Vagina (tissue), 2 donors: ENCODE results near the gene ANO6. TPM values are rescaled to one million over a fixed set of nuclear protein-coding genes. Genes with fewer than 3 reads are reported as not detected.

ENCODE experiments used
- DNase-seq, 2 donors: peaks; one replicate each; pipeline ENCODE4 v3.0.0-alpha.2; 2017; ENCODE audit errors: extremely low spot score in 2 of 2
- H3K27ac ChIP-seq: fragments of 200-600 bp; sonication (generic); one replicate; pipeline ENCODE4 v1.5.1; 2019
- H3K27me3 ChIP-seq: fragments of 200-600 bp; sonication (generic); one replicate; pipeline ENCODE4 v1.5.1; 2019
- H3K36me3 ChIP-seq, 2 donors: fragments of 200-600 bp; sonication (generic); one replicate each; pipeline ENCODE4 v1.5.1; 2017 to 2019
- H3K4me1 ChIP-seq: fragments of 200-600 bp; sonication (generic); one replicate; pipeline ENCODE4 v1.5.1; 2019
- H3K4me3 ChIP-seq, 2 donors: fragments of 200-600 bp; sonication (generic); 1 replicate in 1 of 2; 2 replicates in 1 of 2; pipeline ENCODE4 v1.5.1; 2016 to 2019
- H3K9me3 ChIP-seq: fragments of 200-600 bp; sonication (generic); one replicate; pipeline ENCODE4 v1.5.1; 2019
- CTCF ChIP-seq, 3 experiments: fragments of 450-650 bp in 2 of 3; fragments of 200-600 bp in 1 of 3; sonication (generic) in 1 of 3; IDR thresholded peaks; one replicate each; pipeline ENCODE4 v1.5.1; 2017 to 2019; ENCODE audit warnings: antibody characterized with exemption in 3 of 3, mild to moderate bottlenecking in 2 of 3, moderate library complexity in 2 of 3
- POLR2A ChIP-seq, 2 donors: fragments of 450-650 bp; IDR thresholded peaks; one replicate each; pipeline ENCODE4 v1.6.1; 2017; ENCODE audit warnings: antibody characterized with exemption in 2 of 2, mild to moderate bottlenecking in 2 of 2, moderate library complexity in 2 of 2
- POLR2AphosphoS5 ChIP-seq, 2 donors: sonication (generic); formaldehyde crosslinking; IDR thresholded peaks; one replicate each; pipeline ENCODE4 v1.9.0; 2017; ENCODE audit warnings: antibody characterized with exemption in 2 of 2, mild to moderate bottlenecking in 2 of 2, low read depth in 1 of 2; ENCODE audit not compliant: insufficient read depth in 1 of 2
- intact Hi-C: fragments of 100-400 bp; cut with DNase I; formaldehyde crosslinking; loops from one replicate; pipeline ENCODE4 v1.15.1; 2023
- total RNA-seq: library from RNA; depleted of rRNA; stranded (reverse); fragments of >200 nt; gene quantifications from one replicate; pipeline ENCODE4 v1.2.3, GENCODE V29; 2016

Gene ANO6
- total RNA-seq, 1 donor from 2014 or later = 48.4 TPM

GRCh38 chr12:45298721-45299692 lies 83.1 kb downstream of the ANO6 start:
- Histone ChIP-seq H3K27me3 (no peaks in the 10 kb centered on the region), H3K27ac (no peak overlapping the region), H3K4me1 (peaks cover 29% of the 10 kb centered on the region), H3K36me3 (no peaks in the 10 kb centered on the region), H3K9me3 (no peaks in the 10 kb centered on the region), H3K4me3 (no peak overlapping the region)
- intact Hi-C loops = no loop called here
- no peak for DNase-seq
- TF ChIP-seq POLR2A (IDR thresholded peaks at IDR 0.05) (no peak), CTCF (IDR thresholded peaks at IDR 0.05) (no peak), POLR2AphosphoS5 (IDR thresholded peaks at IDR 0.05; ENCODE audit: insufficient read depth in 1 of 2, low read depth in 1 of 2) (peak in 1 of 2 donors; percentile 44)

GRCh38 chr12:45302621-45303369 lies 86.9 kb downstream of the ANO6 start:
- Histone ChIP-seq H3K27ac (no peak overlapping the region), H3K27me3 (no peaks in the 10 kb centered on the region), H3K4me1 (peaks cover 53% of the 10 kb centered on the region), H3K36me3 (no peaks in the 10 kb centered on the region), H3K4me3 (no peak overlapping the region), H3K9me3 (no peaks in the 10 kb centered on the region)
- intact Hi-C loops = no loop called here
- no peak for TF ChIP-seq POLR2AphosphoS5 (IDR thresholded peaks at IDR 0.05; ENCODE audit: insufficient read depth in 1 of 2, low read depth in 1 of 2)
- DNase-seq = no peak

- TF ChIP-seq POLR2A (IDR thresholded peaks at IDR 0.05) (no peak), CTCF (IDR thresholded peaks at IDR 0.05) (no peak), POLR2AphosphoS5 (IDR thresholded peaks at IDR 0.05; ENCODE audit: insufficient read depth in 1 of 2, low read depth in 1 of 2) (no peak)
- intact Hi-C loops = no loop called here
- Histone ChIP-seq H3K27ac (no peak overlapping the region), H3K36me3 (no peaks in the 10 kb centered on the region), H3K27me3 (no peaks in the 10 kb centered on the region), H3K9me3 (no peaks in the 10 kb centered on the region), H3K4me1 (peaks cover 46% of the 10 kb centered on the region), H3K4me3 (no peak overlapping the region)
- no peak for DNase-seq
Measured at GRCh38 chr12:45303945-45304344, 88.0 kb downstream of the ANO6 start.

- DNase-seq = no peak
- intact Hi-C loops = no loop called here
- TF ChIP-seq POLR2AphosphoS5 (IDR thresholded peaks at IDR 0.05; ENCODE audit: insufficient read depth in 1 of 2, low read depth in 1 of 2) = no peak
- no peak for TF ChIP-seq POLR2A (IDR thresholded peaks at IDR 0.05)
- TF ChIP-seq CTCF (IDR thresholded peaks at IDR 0.05) = no peak
- no peaks in the 10 kb centered on the region for H3K27me3 ChIP-seq
- no peaks in the 10 kb centered on the region for H3K36me3 ChIP-seq
- no peaks in the 10 kb centered on the region for H3K9me3 ChIP-seq
- no peak overlapping the region for H3K4me3 ChIP-seq
- no peak overlapping the region for H3K27ac ChIP-seq
- H3K4me1 ChIP-seq = peaks cover 44% of the 10 kb centered on the region
Measured at GRCh38 chr12:45304514-45305178, 88.8 kb downstream of the ANO6 start.

- TF ChIP-seq CTCF (IDR thresholded peaks at IDR 0.05) = no peak
- TF ChIP-seq POLR2AphosphoS5 (IDR thresholded peaks at IDR 0.05; ENCODE audit: insufficient read depth in 1 of 2, low read depth in 1 of 2) = no peak
- no peak for TF ChIP-seq POLR2A (IDR thresholded peaks at IDR 0.05)
- H3K27me3 ChIP-seq = no peaks in the 10 kb centered on the region
- H3K4me3 ChIP-seq = no peak overlapping the region
- no peaks in the 10 kb centered on the region for H3K9me3 ChIP-seq
- no peaks in the 10 kb centered on the region for H3K36me3 ChIP-seq
- DNase-seq = no peak
- intact Hi-C loops = no loop called here
- H3K4me1 ChIP-seq = peaks cover 49% of the 10 kb centered on the region
- peak overlapping the region; percentile 21 for H3K27ac ChIP-seq
Measured at GRCh38 chr12:45305907-45306306, 90.0 kb downstream of the ANO6 start.
